Activated CD8-positive, alpha-beta memory T cell treated with anti-CD3 and anti-CD28 coated beads, Interleukin-2, amount 50 U/mL, for 1 hour (primary cell): ENCODE measurements around the gene NELFE.
A peak's percentile ranks its signal among the peaks of the same experiment; 100 is the strongest.
"Not testable (repeated sequence)": the region's sequence is repeated elsewhere in the genome, so short reads cannot be mapped to it uniquely, and the experiment has no call there.

Source experiments
- DNase-seq: peaks from one replicate; pipeline ENCODE4 v3.0.0-alpha.2; 2020; ENCODE audit errors: extremely low read depth

NELFE gene, protein sequence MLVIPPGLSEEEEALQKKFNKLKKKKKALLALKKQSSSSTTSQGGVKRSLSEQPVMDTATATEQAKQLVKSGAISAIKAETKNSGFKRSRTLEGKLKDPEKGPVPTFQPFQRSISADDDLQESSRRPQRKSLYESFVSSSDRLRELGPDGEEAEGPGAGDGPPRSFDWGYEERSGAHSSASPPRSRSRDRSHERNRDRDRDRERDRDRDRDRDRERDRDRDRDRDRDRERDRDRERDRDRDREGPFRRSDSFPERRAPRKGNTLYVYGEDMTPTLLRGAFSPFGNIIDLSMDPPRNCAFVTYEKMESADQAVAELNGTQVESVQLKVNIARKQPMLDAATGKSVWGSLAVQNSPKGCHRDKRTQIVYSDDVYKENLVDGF

GRCh38 chr6:31958741-31959739, at the start of gene NELFE, which contains the start of gene SKIC2:
TSS of gene NELFE (minus strand) at chr6:31958971. CDS start at chr6:31958446, 525 bp downstream.
TSS of gene SKIC2 (plus strand) at chr6:31959175. CDS start at chr6:31959193, 18 bp downstream.
- DNase-seq = peak; percentile 91

DNA sequence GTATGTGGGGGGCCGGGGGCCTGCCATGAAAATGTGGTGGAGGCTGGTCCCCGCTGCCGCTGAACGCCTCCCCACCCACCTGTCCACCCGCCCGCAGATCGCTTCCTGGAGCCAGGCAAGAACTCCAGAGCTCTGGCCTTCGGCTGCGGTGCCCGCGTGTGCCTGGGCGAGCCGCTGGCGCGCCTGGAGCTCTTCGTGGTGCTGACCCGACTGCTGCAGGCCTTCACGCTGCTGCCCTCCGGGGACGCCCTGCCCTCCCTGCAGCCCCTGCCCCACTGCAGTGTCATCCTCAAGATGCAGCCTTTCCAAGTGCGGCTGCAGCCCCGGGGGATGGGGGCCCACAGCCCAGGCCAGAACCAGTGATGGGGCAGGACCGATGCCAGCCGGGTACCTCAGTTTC, 49.3 kb upstream of the NELFE start:
- not testable (repeated sequence) for DNase-seq

GRCh38 chr6:32007086-32007485, 48.3 kb upstream of the NELFE start:
- not testable (repeated sequence) for DNase-seq

DNA sequence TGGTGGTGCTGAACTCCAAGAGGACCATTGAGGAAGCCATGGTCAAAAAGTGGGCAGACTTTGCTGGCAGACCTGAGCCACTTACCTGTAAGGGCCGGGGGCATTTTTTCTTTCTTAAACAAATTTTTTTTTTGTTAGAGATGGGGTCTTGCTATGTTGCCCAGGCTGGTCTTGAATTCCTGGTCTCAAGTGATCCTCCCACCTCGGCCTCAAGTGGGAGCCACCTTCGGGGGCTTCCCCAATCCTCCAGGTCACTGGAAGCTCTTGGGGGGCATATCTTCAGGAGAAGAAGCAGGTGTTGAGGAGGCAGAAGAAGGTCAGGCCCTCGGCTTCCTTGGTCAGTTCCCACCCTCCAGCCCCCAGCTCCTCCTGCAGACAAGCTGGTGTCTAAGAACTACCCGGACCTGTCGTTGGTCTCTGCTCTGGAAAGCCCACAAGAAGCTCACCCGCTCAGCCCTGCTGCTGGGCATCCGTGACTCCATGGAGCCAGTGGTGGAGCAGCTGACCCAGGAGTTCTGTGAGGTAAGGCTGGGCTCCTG, 47.3 kb upstream of the NELFE start:
- not testable (repeated sequence) for DNase-seq

DNA sequence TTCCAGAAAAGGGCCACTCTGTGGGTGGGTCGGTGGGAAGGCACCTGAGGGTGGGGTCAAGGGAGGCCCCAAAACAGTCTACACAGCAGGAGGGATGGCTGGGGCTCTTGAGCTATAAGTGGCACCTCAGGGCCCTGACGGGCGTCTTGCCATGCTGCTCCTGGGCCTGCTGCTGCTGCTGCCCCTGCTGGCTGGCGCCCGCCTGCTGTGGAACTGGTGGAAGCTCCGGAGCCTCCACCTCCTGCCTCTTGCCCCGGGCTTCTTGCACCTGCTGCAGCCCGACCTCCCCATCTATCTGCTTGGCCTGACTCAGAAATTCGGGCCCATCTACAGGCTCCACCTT, 46.7 kb upstream of the NELFE start:
- not testable (repeated sequence) for DNase-seq

GRCh38 chr6:32004864-32005537, 46.2 kb upstream of the NELFE start:
- DNase-seq = not testable (repeated sequence)

DNA sequence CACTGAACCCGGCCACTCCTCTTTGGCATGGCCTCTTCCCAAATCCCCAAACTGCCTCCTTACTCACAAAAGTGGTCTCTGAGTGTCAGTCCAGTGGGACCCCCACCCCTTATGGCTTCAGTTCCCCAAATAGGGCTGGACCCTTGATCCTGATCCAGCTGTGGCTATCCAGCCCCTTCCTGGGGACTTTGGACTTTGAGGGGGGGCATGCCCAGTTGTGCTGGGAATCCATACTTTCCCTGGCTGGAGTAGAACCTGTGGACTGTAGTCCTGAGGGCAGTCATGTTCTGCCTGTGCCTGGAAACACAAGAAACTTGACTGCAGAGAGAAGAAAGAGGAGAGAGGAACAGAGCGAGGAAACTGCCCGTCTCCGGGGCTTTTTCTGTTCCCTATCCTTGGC, 45.6 kb upstream of the NELFE start:
- DNase-seq = not testable (repeated sequence)

- DNase-seq = not testable (repeated sequence)
Measured at GRCh38 chr6:32003301-32003700, 44.5 kb upstream of the NELFE start.

GRCh38 chr6:32002546-32003268, 43.9 kb upstream of the NELFE start:
- DNase-seq = not testable (repeated sequence)

GRCh38 chr6:31996385-31996784, 37.6 kb upstream of the NELFE start:
- not testable (repeated sequence) for DNase-seq

GRCh38 chr6:31994421-31994820, 35.6 kb upstream of the NELFE start:
- DNase-seq = not testable (repeated sequence)

DNA sequence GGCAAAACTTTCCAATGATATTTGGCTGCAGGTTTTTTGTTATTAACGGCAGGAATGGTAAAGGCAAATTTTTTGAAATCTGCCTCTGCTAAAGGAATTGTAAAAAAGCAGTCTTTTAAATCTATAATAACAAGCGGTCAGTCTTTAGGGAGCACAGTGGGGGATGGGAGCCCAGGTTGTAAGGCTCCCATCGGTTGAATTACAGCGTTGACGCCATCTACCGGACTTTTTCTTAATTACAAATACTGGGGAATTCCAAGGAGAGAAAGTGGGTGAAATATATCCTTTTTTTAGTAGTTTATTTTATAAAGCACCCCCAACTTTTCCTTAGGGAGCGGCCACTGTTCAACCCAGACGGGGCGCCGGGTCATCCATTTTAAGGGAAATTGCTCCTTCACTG, 30.6 kb upstream of the NELFE start:
- DNase-seq = not testable (repeated sequence)

- not testable (repeated sequence) for DNase-seq
Measured at GRCh38 chr6:31981744-31982143, 23.0 kb upstream of the NELFE start, which contains the start of gene C4A. TSS of gene C4A (plus strand) at chr6:31982057. CDS start at chr6:31982108, 51 bp downstream.

- not testable (repeated sequence) for DNase-seq
Measured at GRCh38 chr6:31980998-31981397, 22.2 kb upstream of the NELFE start.

DNA sequence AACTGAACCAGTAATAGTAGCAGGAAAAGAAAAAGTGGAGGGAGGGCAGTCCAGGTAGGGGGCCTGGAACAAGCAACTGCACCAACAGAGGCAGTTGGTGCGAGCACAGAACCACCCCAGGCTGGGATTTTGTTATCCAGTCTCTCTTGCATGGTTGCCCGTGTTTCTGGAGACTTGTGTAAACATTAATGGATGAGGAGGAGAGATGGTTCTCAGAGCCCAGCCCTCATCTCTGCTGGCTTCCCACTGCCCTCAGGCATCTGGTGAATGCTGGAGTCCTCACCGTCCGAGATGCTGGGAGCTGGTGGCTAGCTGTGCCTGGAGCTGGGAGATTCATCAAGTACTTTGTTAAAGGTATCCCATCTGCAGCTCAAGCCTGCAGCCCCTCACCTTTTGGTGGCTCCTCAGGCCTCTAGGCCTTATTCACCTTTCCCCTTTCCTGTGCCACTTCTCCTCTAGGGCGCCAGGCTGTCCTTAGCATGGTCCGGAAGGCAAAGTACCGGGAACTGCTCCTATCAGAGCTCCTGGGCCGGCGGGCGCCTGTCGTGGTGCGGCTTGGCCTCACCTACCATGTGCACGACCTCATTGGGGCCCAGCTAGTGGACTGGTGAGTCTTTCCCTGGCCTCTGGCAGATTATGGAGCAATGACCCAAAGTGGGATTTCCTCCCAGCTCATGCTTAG, 21.6 kb upstream of the NELFE start:
- not testable (repeated sequence) for DNase-seq

DNA sequence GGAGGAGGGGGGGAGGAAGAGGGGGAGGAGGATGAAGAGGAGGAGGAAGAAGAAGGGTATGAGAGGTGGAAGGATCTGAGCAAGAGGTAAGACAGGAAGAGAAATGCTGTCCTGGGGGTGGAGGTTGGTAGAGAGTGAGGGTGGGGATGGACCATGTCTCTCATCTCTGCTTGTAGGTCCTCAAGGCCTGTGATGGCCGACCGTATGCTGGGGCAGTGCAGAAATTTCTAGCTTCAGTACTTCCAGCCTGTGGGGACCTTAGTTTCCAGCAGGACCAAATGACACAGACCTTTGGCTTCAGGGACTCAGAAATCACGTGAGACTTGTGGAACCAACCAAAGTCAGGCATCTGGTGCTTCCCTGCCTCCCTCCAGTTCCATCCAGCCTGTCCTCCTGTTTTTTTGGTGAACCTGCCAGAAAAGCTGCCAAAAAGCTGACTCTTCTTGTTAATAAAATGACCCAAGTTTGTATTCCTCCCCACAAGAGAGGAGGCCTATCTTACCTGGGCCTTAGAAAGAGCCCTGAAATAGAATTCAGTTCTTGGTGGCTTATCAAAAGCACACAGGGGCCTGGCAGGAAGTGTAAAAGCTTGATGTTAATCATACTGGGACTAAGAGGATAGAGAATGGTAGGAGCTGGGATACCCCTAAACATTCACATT, 20.6 kb upstream of the NELFE start:
- DNase-seq = no peak

GRCh38 chr6:31978831-31979230, 20.1 kb upstream of the NELFE start:
- no peak for DNase-seq

- DNase-seq = no peak
Measured at GRCh38 chr6:31977816-31978431, 19.2 kb upstream of the NELFE start.

DNA sequence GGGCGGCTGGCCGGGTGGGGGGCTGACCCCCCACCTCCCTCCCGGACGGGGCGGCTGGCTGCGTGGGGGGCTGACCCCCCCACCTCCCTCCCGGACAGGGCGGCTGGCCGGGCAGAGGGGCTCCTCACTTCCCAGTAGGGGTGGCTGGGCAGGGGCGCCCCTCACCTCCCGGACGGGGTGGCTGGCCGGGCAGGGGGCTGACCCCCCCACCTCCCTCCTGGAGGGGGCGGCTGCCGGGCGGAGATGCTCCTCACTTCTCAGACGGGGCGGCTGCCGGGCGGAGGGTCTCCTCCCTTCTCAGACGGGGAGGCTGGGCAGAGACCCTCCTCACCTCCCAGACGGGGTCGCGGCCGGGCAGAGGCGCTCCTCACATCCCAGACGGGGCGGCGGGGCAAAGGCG, 17.3 kb upstream of the NELFE start:
- not testable (repeated sequence) for DNase-seq
